AG09309 (cell line): Measurements from ENCODE around the gene RPAIN.
"Not testable (repeated sequence)": the region's sequence is repeated elsewhere in the genome, so short reads cannot be mapped to it uniquely, and the experiment has no call there.

Source experiments
- DNase-seq: peaks from one replicate; pipeline ENCODE4 v3.0.0-alpha.2; 2010; ENCODE audit warnings: low read depth
- H3K4me3 ChIP-seq: 2 replicates; pipeline ENCODE4 v1.5.1; 2011; ENCODE audit warnings: mild to moderate bottlenecking, low read depth, low read length, moderate library complexity; ENCODE audit not compliant: control insufficient read depth
- TF ChIP-seq, protein P1 (sequence below): IDR thresholded peaks from 2 replicates; pipeline ENCODE4 v1.5.1; 2011; ENCODE audit warnings: mild to moderate bottlenecking, low read depth, low read length, inconsistent platforms; ENCODE audit not compliant: insufficient read depth, control insufficient read depth; ENCODE audit errors: missing control alignments

The RPAIN gene

DNA sequence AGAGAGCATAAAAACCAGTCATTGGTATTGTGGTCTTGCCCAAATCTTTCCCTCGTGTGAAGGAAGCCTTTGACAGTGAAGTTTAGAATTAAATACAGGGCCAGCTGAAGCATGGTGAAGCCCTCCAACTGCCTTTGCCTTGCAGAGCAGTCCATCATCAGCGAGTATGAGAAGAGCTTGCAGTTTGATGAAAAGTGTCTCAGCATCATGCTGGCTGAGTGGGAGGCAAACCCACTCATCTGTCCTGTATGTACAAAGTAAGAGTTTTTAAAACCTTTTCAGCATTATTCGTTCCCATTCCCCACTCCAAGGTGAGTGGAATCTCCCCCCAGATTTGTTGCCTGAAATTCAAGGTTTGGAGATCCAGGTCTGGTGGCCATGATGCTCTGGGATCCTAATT is 5.8 kb downstream of the RPAIN start:
- TF ChIP-seq, protein P1, sequence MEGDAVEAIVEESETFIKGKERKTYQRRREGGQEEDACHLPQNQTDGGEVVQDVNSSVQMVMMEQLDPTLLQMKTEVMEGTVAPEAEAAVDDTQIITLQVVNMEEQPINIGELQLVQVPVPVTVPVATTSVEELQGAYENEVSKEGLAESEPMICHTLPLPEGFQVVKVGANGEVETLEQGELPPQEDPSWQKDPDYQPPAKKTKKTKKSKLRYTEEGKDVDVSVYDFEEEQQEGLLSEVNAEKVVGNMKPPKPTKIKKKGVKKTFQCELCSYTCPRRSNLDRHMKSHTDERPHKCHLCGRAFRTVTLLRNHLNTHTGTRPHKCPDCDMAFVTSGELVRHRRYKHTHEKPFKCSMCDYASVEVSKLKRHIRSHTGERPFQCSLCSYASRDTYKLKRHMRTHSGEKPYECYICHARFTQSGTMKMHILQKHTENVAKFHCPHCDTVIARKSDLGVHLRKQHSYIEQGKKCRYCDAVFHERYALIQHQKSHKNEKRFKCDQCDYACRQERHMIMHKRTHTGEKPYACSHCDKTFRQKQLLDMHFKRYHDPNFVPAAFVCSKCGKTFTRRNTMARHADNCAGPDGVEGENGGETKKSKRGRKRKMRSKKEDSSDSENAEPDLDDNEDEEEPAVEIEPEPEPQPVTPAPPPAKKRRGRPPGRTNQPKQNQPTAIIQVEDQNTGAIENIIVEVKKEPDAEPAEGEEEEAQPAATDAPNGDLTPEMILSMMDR: no peak
- H3K4me3 ChIP-seq: no peak overlapping the region
- DNase-seq: no peak

DNA sequence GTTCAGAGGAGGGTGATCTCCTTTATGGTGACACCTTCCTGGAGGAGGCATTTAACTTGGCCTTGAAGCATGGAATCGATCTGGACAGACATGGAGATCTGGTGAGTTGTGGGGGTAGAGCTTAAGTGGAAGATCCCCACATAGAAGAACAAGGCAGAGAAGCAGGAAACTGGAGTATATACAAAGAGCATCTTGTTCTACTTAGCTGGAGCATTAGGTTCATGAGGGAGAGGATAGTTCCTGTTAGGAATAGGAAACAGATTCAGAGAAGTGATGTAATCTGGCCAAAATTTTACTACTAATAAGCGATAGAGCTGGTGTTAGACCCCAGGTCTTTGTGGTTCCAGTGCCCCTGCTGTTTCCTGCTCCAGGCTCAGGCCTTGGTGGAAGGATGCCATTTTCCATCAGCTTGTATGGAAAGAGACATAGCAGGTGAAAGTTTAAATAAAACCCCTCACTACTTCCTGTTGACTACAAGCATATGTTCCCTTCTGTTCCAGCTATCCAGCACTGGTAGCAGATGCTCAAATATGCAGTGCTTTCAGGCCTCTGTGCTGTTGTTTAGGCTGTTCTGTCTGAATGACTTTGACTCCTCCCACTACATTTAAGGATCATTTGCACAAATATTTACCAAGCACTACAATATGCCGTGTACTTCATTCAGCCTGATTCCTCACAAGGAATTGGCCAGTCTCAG is 9.4 kb downstream of the RPAIN start:
- TF ChIP-seq, protein P1: no peak
- no peak for DNase-seq

DNA sequence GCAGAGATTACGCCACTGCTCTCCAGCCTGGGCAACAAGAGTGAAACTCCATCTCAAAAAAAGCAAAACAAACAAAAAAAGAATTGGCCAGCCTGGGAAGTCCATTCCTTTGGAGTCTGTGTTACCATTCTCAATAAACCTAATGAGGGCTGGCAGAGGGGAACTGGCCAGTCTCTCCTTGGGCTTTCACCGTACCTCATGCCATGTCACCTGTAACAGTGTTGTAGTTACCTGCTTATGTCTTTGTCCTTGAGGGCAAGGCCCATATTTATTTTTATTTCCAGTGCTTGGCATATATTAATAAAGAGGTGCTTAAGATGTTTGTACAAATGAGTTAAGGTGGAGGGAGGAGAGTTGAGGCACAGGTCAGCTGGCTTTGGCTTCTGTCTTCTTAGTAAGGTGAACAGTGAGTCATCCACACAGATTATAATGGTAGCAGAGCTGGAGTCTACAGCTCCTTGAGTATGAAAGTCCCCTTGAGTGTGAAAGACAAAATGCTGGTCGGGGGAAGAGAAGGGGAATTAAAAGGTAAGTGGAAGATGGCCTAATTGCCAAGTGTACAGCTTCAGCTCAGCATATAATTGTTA is 10.5 kb downstream of the RPAIN start:
- DNase-seq: no peak
- TF ChIP-seq, protein P1: no peak
- H3K4me3 ChIP-seq: no peak overlapping the region

More for the DNA sequence above, 9.4 kb downstream of the RPAIN start:
- no peak overlapping the region for H3K4me3 ChIP-seq

DNA sequence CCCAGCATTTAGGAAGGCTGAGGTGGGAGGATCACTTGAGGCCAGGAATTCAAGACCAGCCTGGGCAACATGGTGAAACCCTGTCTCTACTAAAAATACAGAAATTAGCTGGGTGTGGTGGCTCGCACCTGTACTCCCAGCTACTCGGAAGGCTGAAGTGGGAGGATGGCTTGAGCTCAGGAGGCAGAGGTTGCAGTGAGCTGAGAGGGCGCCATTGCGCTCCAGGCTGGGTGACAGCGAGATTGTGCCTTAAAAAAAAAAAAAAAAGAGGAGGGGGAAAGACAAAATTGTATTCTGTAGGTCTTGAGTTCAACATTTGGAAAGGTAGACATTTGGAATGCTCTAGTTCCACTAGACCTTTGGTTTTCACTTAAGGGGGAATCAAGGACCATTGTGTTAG is 11.3 kb downstream of the RPAIN start:
- not testable (repeated sequence) for DNase-seq, H3K4me3 ChIP-seq

DNA sequence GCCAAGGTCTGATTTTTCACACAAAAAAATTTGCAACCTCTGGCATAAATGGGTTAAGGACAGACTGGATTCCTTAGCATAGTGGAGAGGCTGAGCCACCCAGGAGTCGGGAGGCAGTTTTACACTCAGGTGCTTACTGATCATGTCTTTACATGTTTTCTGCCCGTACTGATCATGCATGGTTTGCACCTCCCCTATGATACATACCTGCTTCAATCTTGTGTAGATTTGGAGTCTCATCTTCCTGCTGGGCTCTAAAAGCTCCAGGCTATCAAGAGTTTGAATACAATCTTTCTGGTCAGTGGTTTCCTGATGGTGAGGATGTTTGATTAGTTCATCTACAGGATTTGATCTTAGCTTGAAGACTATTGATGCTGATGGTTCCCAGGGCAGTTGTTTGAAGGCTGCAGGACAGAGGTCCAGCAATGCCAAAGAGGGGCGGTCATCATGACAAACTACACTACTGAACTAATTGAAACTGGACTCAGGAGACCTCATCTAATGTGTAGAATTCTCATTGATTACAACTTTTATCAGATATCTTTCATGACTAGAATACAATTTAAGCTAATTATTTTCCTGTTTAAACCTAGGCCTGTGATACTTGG is 12.1 kb downstream of the RPAIN start:
- no peak for DNase-seq
- H3K4me3 ChIP-seq: no peak overlapping the region
- TF ChIP-seq, protein P1: no peak

DNA sequence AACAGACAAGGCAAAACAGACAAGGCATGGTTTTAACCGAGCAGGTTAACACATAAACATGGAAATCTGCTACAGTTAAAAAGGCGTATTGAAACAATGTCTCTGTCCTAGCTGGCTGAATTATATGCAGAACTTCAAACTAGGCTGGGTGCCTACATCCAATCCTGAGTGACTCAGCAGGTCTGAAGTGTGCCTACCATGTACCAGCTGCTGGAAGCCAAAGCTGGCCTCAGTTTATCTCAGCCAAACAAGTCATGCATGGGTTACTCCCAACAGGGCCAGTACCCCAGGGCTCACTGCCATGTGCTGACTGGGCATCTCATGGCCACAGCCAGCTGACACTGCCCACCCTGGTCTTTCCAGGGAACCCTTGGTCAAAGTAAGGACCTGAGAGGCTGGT is 15.0 kb downstream of the RPAIN start:
- DNase-seq: no peak
- TF ChIP-seq, protein P1: no peak
- H3K4me3 ChIP-seq: no peak overlapping the region

DNA sequence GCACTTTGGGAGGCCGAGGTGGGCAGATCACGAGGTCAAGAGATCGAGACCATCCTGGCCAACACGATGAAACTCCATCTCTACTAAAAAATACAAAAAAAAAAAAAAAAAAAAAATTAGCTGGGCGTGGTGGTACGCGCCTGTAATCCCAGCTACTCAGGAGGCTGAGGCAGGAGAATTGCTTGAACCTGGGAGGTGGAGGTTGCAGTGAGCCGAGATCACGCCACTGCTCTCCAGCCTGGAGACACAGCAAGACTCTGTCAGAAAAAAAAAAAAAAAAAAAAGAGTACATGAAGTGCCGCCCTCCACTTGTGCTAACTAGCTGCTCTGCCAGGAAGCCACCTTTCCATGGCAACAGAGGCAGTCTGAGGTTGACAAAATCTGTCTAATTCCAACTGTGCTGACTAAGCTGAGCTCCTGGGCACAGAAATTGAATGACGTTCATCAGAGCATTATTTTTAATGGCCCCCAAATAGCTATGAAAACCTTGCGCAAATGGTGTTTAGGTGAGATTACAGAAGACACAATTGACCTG is 15.9 kb downstream of the RPAIN start:
- H3K4me3 ChIP-seq, DNase-seq: not testable (repeated sequence)
